Fibroblast of the aortic adventitia (primary cell): ENCODE results near the gene ELN. TPM values are rescaled to one million over a fixed set of nuclear protein-coding genes. Genes with fewer than 3 reads are reported as not detected.

Source experiments
- DNase-seq: peaks from one replicate; pipeline ENCODE4 v3.0.0-alpha.2; 2010; ENCODE audit warnings: low read depth
- H3K4me3 ChIP-seq: 2 replicates; pipeline ENCODE4 v1.5.1; 2011; ENCODE audit warnings: low read depth, mild to moderate bottlenecking, control low read depth, low read length, moderate library complexity
- total RNA-seq: library from RNA; depleted of rRNA; stranded (reverse); fragments of >200 nt; gene quantifications from 2 replicates; pipeline ENCODE4 v1.2.3, GENCODE V29; 2012; ENCODE audit warnings: low replicate concordance
- TF ChIP-seq, protein P1 (sequence below): IDR thresholded peaks from 2 replicates; pipeline ENCODE4 v1.5.1; 2011; ENCODE audit warnings: mild to moderate bottlenecking, low read length, control low read depth, inconsistent platforms; ENCODE audit not compliant: insufficient read depth

Gene ELN
- total RNA-seq, 1 donor: 101 TPM

DNA sequence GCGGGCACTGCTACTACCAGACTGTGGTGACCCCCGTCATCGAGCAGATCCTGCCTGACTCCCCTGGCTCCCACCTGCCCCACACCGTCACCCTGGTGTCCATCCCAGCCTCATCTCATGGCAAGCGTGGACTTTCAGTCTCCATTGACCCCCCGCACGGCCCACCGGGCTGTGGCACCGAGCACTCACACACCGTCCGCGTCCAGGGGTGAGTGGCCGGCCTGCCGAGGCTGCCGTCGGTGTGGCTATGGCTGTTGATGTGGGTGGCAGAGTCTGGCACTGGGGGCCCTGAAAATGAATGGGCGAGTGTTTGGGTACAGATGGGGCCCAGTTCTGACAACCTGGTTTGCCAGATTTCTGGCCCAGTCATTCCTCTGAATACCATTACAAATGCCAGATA is 71.1 kb downstream of the ELN start:
- TF ChIP-seq, protein P1, sequence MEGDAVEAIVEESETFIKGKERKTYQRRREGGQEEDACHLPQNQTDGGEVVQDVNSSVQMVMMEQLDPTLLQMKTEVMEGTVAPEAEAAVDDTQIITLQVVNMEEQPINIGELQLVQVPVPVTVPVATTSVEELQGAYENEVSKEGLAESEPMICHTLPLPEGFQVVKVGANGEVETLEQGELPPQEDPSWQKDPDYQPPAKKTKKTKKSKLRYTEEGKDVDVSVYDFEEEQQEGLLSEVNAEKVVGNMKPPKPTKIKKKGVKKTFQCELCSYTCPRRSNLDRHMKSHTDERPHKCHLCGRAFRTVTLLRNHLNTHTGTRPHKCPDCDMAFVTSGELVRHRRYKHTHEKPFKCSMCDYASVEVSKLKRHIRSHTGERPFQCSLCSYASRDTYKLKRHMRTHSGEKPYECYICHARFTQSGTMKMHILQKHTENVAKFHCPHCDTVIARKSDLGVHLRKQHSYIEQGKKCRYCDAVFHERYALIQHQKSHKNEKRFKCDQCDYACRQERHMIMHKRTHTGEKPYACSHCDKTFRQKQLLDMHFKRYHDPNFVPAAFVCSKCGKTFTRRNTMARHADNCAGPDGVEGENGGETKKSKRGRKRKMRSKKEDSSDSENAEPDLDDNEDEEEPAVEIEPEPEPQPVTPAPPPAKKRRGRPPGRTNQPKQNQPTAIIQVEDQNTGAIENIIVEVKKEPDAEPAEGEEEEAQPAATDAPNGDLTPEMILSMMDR: no peak
- no peak for DNase-seq

DNA sequence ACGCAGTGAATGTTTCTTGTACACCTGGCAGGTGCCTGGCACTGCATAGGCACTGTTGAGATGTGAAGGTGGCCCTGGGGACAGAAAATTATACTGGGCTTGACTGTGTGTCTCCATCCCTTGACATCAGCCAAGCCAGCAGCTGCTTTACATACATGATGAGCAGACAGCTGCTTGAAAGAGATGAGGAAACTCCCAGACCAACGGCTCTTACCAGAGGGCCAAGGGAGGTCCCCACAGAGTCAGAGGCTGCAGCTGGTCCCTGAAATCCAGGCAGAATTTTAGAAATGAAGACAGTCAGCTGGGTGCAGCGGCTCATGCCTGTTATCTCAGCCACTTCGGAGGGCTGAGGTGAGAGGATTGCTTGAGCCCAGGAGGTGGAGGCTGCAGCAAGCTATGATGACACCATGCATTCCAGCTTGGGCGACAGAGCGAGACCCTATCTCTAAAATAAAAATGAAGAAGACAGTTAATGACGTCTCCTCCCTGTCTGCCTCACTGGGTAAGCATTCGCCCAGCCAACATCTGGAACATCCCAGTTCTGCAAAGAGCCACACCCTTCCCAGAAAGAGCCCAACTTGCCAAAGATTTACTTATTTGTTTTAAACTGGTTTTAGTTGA is 73.2 kb downstream of the ELN start:
- DNase-seq: peak; percentile 57
- TF ChIP-seq, protein P1: no peak
- H3K4me3 ChIP-seq: no peak overlapping the region

More for the DNA sequence above, 71.1 kb downstream of the ELN start:
- H3K4me3 ChIP-seq: no peak overlapping the region

DNA sequence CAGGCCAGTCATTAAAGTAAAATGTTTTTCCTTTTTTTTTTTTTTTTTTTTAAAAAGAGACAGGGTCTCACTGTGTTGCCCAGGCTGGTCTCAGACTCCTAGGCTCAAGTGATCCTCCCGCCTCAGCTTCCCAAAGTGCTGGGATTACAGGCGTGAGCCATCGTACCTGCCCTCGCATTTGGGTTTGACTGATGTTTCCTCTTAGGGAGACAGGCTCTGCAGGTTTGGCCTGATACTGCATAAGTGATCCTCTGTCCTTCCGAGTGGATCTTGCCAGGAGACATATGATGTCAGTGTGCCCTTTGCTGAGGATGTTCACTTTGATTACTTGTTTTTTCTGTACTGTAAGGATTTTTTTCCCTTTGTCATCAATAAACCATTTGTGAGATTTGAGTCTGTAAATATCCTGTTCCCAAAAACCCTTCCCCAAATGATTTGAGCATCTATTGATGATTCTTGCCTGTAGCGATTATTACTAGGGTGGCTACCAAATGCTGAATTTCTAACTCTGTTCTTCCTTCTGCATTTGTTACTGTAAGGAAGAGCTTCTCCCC is 75.3 kb downstream of the ELN start:
- DNase-seq: no peak
- H3K4me3 ChIP-seq: no peak overlapping the region
- TF ChIP-seq, protein P1: no peak

GRCh38 chr7:74104702-74105101 is 76.7 kb downstream of the ELN start:
- no peak for DNase-seq
- TF ChIP-seq, protein P1: no peak
- H3K4me3 ChIP-seq: no peak overlapping the region

DNA sequence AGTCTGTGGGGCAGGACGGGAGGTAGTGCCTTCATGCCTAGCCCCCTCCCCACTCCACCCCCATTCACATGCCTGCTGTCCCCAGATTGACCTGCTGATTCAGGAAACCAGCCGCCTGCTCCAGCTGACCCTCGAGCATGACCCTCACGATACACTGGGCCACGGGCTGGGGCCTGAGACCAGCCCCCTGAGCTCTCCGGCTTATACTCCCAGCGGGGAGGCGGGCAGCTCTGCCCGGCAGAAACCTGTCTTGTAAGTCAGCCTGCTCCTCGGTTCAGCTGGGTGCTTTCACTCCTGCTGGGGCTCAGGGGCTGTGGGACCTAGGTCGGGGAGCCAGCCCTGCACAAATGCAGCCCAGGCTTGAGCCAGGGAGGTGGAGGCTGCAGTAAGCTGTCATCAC is 78.0 kb downstream of the ELN start:
- DNase-seq: no peak
- TF ChIP-seq, protein P1: no peak
- no peak overlapping the region for H3K4me3 ChIP-seq

DNA sequence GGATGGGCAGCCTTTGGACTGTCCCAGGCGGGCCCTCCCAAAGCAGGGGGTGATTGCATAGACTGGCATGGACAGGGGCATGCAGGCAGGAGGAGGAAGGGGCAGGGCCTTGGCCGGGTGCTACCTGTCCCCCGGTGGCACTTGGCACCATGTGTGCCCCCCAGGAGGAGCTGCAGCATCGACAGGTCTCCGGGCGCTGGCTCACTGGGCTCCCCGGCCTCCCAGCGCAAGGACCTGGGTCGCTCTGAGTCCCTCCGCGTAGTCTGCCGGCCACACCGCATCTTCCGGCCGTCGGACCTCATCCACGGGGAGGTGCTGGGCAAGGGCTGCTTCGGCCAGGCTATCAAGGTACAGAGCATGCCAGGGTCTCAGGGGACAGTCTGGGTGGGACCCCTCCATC is 78.9 kb downstream of the ELN start:
- H3K4me3 ChIP-seq: no peak overlapping the region
- DNase-seq: no peak
- TF ChIP-seq, protein P1: no peak

DNA sequence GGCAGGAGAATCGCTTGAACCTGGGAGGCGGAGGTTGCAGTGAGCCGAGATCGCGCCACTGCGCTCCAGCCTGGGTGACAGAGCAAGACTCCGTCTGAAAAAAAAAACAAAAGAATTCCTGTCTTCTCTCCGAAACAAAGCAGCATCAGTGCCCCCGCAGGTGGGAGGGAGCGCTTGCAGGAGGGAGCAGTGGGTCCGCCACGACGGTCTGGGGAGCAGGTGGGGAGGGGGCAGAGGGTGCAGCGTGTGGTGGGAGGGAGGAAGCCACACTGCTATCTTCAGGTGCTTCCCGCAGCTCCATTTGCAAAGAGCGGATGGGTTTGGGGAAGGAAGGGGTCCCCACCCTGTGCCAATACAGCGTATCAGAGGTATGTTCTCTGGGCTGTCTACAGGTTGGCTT is 87.4 kb downstream of the ELN start:
- H3K4me3 ChIP-seq: no peak overlapping the region
- DNase-seq: no peak
- TF ChIP-seq, protein P1: no peak
